Hindlimb muscle (tissue), 1 donor: ENCODE measurements around the gene PIM1. TPM values are rescaled to one million over a fixed set of nuclear protein-coding genes. Genes with fewer than 3 reads are reported as not detected.
A peak's percentile ranks its signal among the peaks of the same experiment; 100 is the strongest.
"Not testable (repeated sequence)": the region's sequence is repeated elsewhere in the genome, so short reads cannot be mapped to it uniquely, and the experiment has no call there.

Experiments
- DNase-seq: peaks from one replicate; pipeline ENCODE4 v3.0.0-alpha.2; 2013
- polyA plus RNA-seq: library from polyadenylated mRNA; unstranded; fragments of 120-200 nt; gene quantifications from one replicate; pipeline ENCODE4 v1.2.1, GENCODE V29; 2013; ENCODE audit not compliant: insufficient read length

The PIM1 gene
- polyA plus RNA-seq, 1 donor: 21.7 TPM

- no peak for DNase-seq
Observed at GRCh38 chr6:37190159-37190535, 20.2 kb downstream of the PIM1 start.

GRCh38 chr6:37192666-37193065, 22.7 kb downstream of the PIM1 start:
- no peak for DNase-seq

- not testable (repeated sequence) for DNase-seq
Observed at GRCh38 chr6:37194886-37195285, 24.9 kb downstream of the PIM1 start.

GRCh38 chr6:37196451-37196850, 26.5 kb downstream of the PIM1 start:
- not testable (repeated sequence) for DNase-seq

GRCh38 chr6:37200085-37200484, 30.1 kb downstream of the PIM1 start:
- no peak for DNase-seq

- no peak for DNase-seq
Observed at GRCh38 chr6:37201726-37202125, 31.8 kb downstream of the PIM1 start.

GRCh38 chr6:37202788-37203491, 33.0 kb downstream of the PIM1 start:
- no peak for DNase-seq

- no peak for DNase-seq
Observed at GRCh38 chr6:37204014-37204751, 34.2 kb downstream of the PIM1 start.

GRCh38 chr6:37205175-37205996, 35.4 kb downstream of the PIM1 start:
- DNase-seq: no peak

- DNase-seq: no peak
Observed at GRCh38 chr6:37205997-37206340, 36.0 kb downstream of the PIM1 start.

GRCh38 chr6:37206622-37207021, 36.7 kb downstream of the PIM1 start:
- no peak for DNase-seq

- DNase-seq: no peak
Observed at GRCh38 chr6:37207903-37208456, 38.0 kb downstream of the PIM1 start.

- no peak for DNase-seq
Observed at GRCh38 chr6:37208793-37209192, 38.8 kb downstream of the PIM1 start.

- DNase-seq: no peak
Observed at GRCh38 chr6:37209461-37210205, 39.7 kb downstream of the PIM1 start.

GRCh38 chr6:37210313-37210968, 40.5 kb downstream of the PIM1 start:
- peak; percentile 83 for DNase-seq

GRCh38 chr6:37212268-37212667, 42.3 kb downstream of the PIM1 start:
- no peak for DNase-seq

GRCh38 chr6:37218061-37218460, 48.1 kb downstream of the PIM1 start:
- no peak for DNase-seq

- no peak for DNase-seq
Observed at GRCh38 chr6:37218511-37218910, 48.6 kb downstream of the PIM1 start.

- DNase-seq: no peak
Observed at GRCh38 chr6:37221585-37222124, 51.7 kb downstream of the PIM1 start.

GRCh38 chr6:37222125-37222967, 52.4 kb downstream of the PIM1 start:
- peak; percentile 83 for DNase-seq

GRCh38 chr6:37222992-37223391, 53.0 kb downstream of the PIM1 start:
- DNase-seq: no peak
